Measurements from ENCODE around the gene THUMPD2.

The THUMPD2 gene

DNA sequence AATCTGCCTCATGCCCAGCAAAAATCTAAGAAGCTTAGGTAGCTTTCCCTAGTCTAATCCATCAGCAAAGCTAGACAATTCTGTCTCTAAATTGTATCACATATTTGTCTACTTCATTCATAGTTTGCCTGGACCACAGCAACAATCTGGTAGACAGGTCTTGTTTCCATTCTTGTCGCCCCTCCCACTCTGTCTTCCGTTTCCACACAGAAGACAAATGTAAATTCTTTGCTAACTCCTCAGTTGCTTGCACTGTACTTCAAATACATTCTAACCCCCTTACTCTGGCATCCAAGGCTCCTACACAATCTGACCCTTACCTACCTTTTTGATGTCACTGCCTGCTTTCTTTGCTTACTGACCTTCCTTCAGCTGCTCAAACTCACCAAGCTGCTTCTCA is 40.1 kb downstream of the THUMPD2 start:
- no peak for DNase-seq (ENCODE audit: low read depth, low spot score)
- no peak overlapping the region for H3K27ac ChIP-seq

GRCh38 chr2:39737661-39738060 is 41.4 kb downstream of the THUMPD2 start:
- H3K9ac ChIP-seq (ENCODE audit: insufficient read length), result no peak overlapping the region
- no peak overlapping the region for H3K27ac ChIP-seq
- no peak overlapping the region for H3K4me3 ChIP-seq
- H3K9me3 ChIP-seq (ENCODE audit: low read depth, low read length), result no peaks in the 10 kb centered on the region
- no peak for TF ChIP-seq EZH2 (IDR thresholded peaks at IDR 0.05)
- TF ChIP-seq POLR2AphosphoS5 (IDR thresholded peaks at IDR 0.05; ENCODE audit: borderline replicate concordance, low read depth, low read length), result no peak
- no peak for TF ChIP-seq FOXP2 (optimal IDR thresholded peaks at IDR 0.05; ENCODE audit: control extremely low read depth, extremely low read length, insufficient read depth)
- H3K36me3 ChIP-seq (ENCODE audit: insufficient read depth, low read length), result peaks cover 85% of the 10 kb centered on the region
- no peak for DNase-seq (ENCODE audit: low read depth, low spot score)

More for the DNA sequence above, 40.1 kb downstream of the THUMPD2 start:
- no peak overlapping the region for H3K9ac ChIP-seq (ENCODE audit: insufficient read length)
- H3K9me3 ChIP-seq (ENCODE audit: low read depth, low read length), result no peaks in the 10 kb centered on the region
- TF ChIP-seq FOXP2 (optimal IDR thresholded peaks at IDR 0.05; ENCODE audit: control extremely low read depth, extremely low read length, insufficient read depth), result no peak
- TF ChIP-seq EZH2 (IDR thresholded peaks at IDR 0.05), result no peak
- TF ChIP-seq POLR2AphosphoS5 (IDR thresholded peaks at IDR 0.05; ENCODE audit: borderline replicate concordance, low read depth, low read length), result no peak
- H3K4me3 ChIP-seq, result no peak overlapping the region
- peaks cover 92% of the 10 kb centered on the region for H3K36me3 ChIP-seq (ENCODE audit: insufficient read depth, low read length)

GRCh38 chr2:39736640-39737039 is 42.4 kb downstream of the THUMPD2 start:
- TF ChIP-seq POLR2AphosphoS5 (IDR thresholded peaks at IDR 0.05; ENCODE audit: borderline replicate concordance, low read depth, low read length) (no peak), EZH2 (IDR thresholded peaks at IDR 0.05) (no peak), FOXP2 (optimal IDR thresholded peaks at IDR 0.05; ENCODE audit: control extremely low read depth, extremely low read length, insufficient read depth) (no peak)
- no peaks in the 10 kb centered on the region for H3K9me3 ChIP-seq (ENCODE audit: low read depth, low read length)
- no peak for DNase-seq (ENCODE audit: low read depth, low spot score)
- no peak overlapping the region for H3K27ac ChIP-seq
- H3K9ac ChIP-seq (ENCODE audit: insufficient read length), result no peak overlapping the region
- H3K4me3 ChIP-seq, result no peak overlapping the region
- peaks cover 75% of the 10 kb centered on the region for H3K36me3 ChIP-seq (ENCODE audit: insufficient read depth, low read length)

- no peak overlapping the region for H3K9ac ChIP-seq (ENCODE audit: insufficient read length)
- no peak overlapping the region for H3K27ac ChIP-seq
- peaks cover 65% of the 10 kb centered on the region for H3K36me3 ChIP-seq (ENCODE audit: insufficient read depth, low read length)
- no peaks in the 10 kb centered on the region for H3K9me3 ChIP-seq (ENCODE audit: low read depth, low read length)
- H3K4me3 ChIP-seq, result no peak overlapping the region
- DNase-seq (ENCODE audit: low read depth, low spot score), result no peak
- no peak for TF ChIP-seq POLR2AphosphoS5 (IDR thresholded peaks at IDR 0.05; ENCODE audit: borderline replicate concordance, low read depth, low read length)
- no peak for TF ChIP-seq FOXP2 (optimal IDR thresholded peaks at IDR 0.05; ENCODE audit: control extremely low read depth, extremely low read length, insufficient read depth)
- TF ChIP-seq EZH2 (IDR thresholded peaks at IDR 0.05), result no peak
Measured at GRCh38 chr2:39735648-39736047, 43.4 kb downstream of the THUMPD2 start.

DNA sequence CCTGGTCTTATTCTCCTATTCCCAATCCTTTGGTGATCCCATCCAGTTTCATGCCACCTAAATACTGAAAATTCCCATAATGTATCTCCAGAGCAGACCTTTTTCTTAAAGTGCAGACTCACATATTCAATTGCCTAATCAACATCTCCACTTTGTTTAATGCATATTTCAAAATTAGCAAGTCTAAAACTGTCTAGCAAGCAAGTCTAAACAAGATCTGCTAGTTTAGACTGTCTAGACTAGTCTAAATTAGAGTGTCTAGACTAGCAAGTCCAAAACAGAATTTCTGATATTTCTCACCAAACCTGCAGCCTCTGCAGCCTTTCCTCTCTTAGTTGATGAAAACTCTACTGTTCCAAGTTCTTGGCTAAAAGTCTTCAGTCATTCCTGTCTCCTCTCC is 44.6 kb downstream of the THUMPD2 start:
- no peak overlapping the region for H3K4me3 ChIP-seq
- DNase-seq (ENCODE audit: low read depth, low spot score), result no peak
- TF ChIP-seq EZH2 (IDR thresholded peaks at IDR 0.05), result no peak
- no peak for TF ChIP-seq POLR2AphosphoS5 (IDR thresholded peaks at IDR 0.05; ENCODE audit: borderline replicate concordance, low read depth, low read length)
- no peak for TF ChIP-seq FOXP2 (optimal IDR thresholded peaks at IDR 0.05; ENCODE audit: control extremely low read depth, extremely low read length, insufficient read depth)
- H3K36me3 ChIP-seq (ENCODE audit: insufficient read depth, low read length), result peaks cover 53% of the 10 kb centered on the region
- H3K27ac ChIP-seq, result no peak overlapping the region
- H3K9me3 ChIP-seq (ENCODE audit: low read depth, low read length), result no peaks in the 10 kb centered on the region
- no peak overlapping the region for H3K9ac ChIP-seq (ENCODE audit: insufficient read length)

- no peak for TF ChIP-seq FOXP2 (optimal IDR thresholded peaks at IDR 0.05; ENCODE audit: control extremely low read depth, extremely low read length, insufficient read depth)
- TF ChIP-seq EZH2 (IDR thresholded peaks at IDR 0.05), result no peak
- TF ChIP-seq POLR2AphosphoS5 (IDR thresholded peaks at IDR 0.05; ENCODE audit: borderline replicate concordance, low read depth, low read length), result 0 out of 2 replicates have a peak, but pooled peaks have one; percentile 6
- H3K36me3 ChIP-seq (ENCODE audit: insufficient read depth, low read length), result peaks cover 44% of the 10 kb centered on the region
- no peak overlapping the region for H3K9ac ChIP-seq (ENCODE audit: insufficient read length)
- DNase-seq (ENCODE audit: low read depth, low spot score), result no peak
- no peak overlapping the region for H3K4me3 ChIP-seq
- H3K9me3 ChIP-seq (ENCODE audit: low read depth, low read length), result no peaks in the 10 kb centered on the region
- no peak overlapping the region for H3K27ac ChIP-seq
Measured at GRCh38 chr2:39733070-39733674, 45.9 kb downstream of the THUMPD2 start.

GRCh38 chr2:39732482-39732881 is 46.6 kb downstream of the THUMPD2 start:
- Histone ChIP-seq H3K27ac (no peak overlapping the region), H3K9me3 (ENCODE audit: low read depth, low read length) (no peaks in the 10 kb centered on the region), H3K4me3 (no peak overlapping the region), H3K36me3 (ENCODE audit: insufficient read depth, low read length) (peaks cover 38% of the 10 kb centered on the region), H3K9ac (ENCODE audit: insufficient read length) (no peak overlapping the region)
- DNase-seq (ENCODE audit: low read depth, low spot score), result no peak
- TF ChIP-seq FOXP2 (optimal IDR thresholded peaks at IDR 0.05; ENCODE audit: control extremely low read depth, extremely low read length, insufficient read depth) (no peak), POLR2AphosphoS5 (IDR thresholded peaks at IDR 0.05; ENCODE audit: borderline replicate concordance, low read depth, low read length) (no peak), EZH2 (IDR thresholded peaks at IDR 0.05) (no peak)

DNA sequence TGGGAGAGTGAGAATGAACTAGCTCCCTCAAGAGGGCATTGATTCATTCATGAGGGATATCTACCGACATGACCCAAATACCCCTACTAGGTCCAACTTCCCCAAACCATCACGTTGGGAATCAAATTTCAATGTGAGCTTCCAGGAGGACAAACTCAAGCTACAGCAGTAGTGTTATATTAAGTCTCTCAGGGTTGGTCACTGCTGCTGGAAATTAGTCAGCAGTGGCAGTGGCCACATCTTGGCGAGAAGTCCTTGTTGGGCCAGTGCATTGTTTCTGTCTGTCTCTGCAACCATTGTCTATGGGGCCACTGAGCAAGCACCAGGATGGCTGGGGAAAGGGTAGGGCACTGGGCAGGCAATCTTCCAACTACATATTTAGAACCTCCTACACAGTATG is 47.5 kb downstream of the THUMPD2 start:
- Histone ChIP-seq H3K36me3 (ENCODE audit: insufficient read depth, low read length) (peaks cover 29% of the 10 kb centered on the region), H3K27ac (no peak overlapping the region), H3K9ac (ENCODE audit: insufficient read length) (no peak overlapping the region), H3K4me3 (no peak overlapping the region), H3K9me3 (ENCODE audit: low read depth, low read length) (no peaks in the 10 kb centered on the region)
- no peak for TF ChIP-seq FOXP2 (optimal IDR thresholded peaks at IDR 0.05; ENCODE audit: control extremely low read depth, extremely low read length, insufficient read depth)
- TF ChIP-seq EZH2 (IDR thresholded peaks at IDR 0.05), result no peak
- no peak for TF ChIP-seq POLR2AphosphoS5 (IDR thresholded peaks at IDR 0.05; ENCODE audit: borderline replicate concordance, low read depth, low read length)
- no peak for DNase-seq (ENCODE audit: low read depth, low spot score)

Data from SK-N-MC (cell line).